Psoas muscle (tissue), 8 donors: ENCODE data around the gene ARAF. TPM values are rescaled to one million over a fixed set of nuclear protein-coding genes. Genes with fewer than 3 reads are reported as not detected.

Experiments used
- ATAC-seq, 4 donors: fragments of 200-7000 bp; cut with Tn5 transposase; one replicate each; pipeline ENCODE4 v1.9.1; 2020; ENCODE audit warnings: moderate library complexity in 3 of 4, mild to moderate bottlenecking in 2 of 4
- DNase-seq, 2 donors: peaks; one replicate each; pipeline ENCODE4 v3.0.0-alpha.2; 2020
- H3K27ac ChIP-seq: fragments of 200-600 bp; one replicate; pipeline ENCODE4 v1.8.0; 2022
- H3K27me3 ChIP-seq, 3 donors: fragments of 200-600 bp in 1 of 3; one replicate each; pipeline versions ENCODE4 v1.6.1 to v1.8.0; 2013 to 2022; ENCODE audit warnings: low read length in 2 of 3, mild to moderate bottlenecking in 2 of 3, moderate library complexity in 1 of 3; ENCODE audit not compliant: insufficient read depth in 3 of 3
- H3K36me3 ChIP-seq, 2 donors: fragments of 200-600 bp in 1 of 2; one replicate each; pipeline versions ENCODE4 v1.6.1 to v1.8.0; 2013 to 2022; ENCODE audit warnings: low read depth in 1 of 2, mild to moderate bottlenecking in 1 of 2, moderate library complexity in 1 of 2; ENCODE audit not compliant: insufficient read depth in 1 of 2
- H3K4me1 ChIP-seq: fragments of 200-600 bp; one replicate; pipeline ENCODE4 v1.8.0; 2022
- H3K4me3 ChIP-seq: fragments of 200-600 bp; one replicate; pipeline ENCODE4 v1.8.0; 2022; ENCODE audit warnings: mild to moderate bottlenecking
- H3K9me3 ChIP-seq: fragments of 200-600 bp; one replicate; pipeline ENCODE4 v1.8.0; 2022
- CTCF ChIP-seq: fragments of 200-600 bp; IDR thresholded peaks from one replicate; pipeline ENCODE4 v1.8.0; 2022; ENCODE audit warnings: antibody characterized with exemption
- WGBS, 3 donors: extraction: QIAGEN DNeasy Blood & Tissue Kit; methylation state at CpG; one replicate each; pipeline versions ENCODE4 v1.1.6 to v1.1.7; 2013; 5-methylcytosine and 5-hydroxymethylcytosine counted together
- intact Hi-C, 2 donors: fragments of 100-400 bp; cut with DNase I; formaldehyde crosslinking; loops; one replicate each; pipeline versions ENCODE4 v1.11.0 to v1.14.2; 2022
- polyA plus RNA-seq, 3 donors: library from polyadenylated mRNA; stranded (reverse); fragments of 200-250 nt; gene quantifications; one replicate each; pipeline ENCODE4 v1.2.3, GENCODE V29; 2013
- total RNA-seq, 4 donors: library from RNA; stranded (reverse); fragmentation: NEBNext Ultra II Directional in 2 of 4; extraction: Animal tissue kit (Norgen Biotek cat#: 25700) in 2 of 4; gene quantifications; one replicate each; pipeline versions ENCODE4 v1.2.1 to v1.2.4, GENCODE V29; 2021 to 2023
- donor health status: healthy with polysubstance abuse.
- donor health status: DM: no; HTN: no; CAD: no; lungs with moderate emphysema.
- donor health status: Bipolar disorder and iron deficiency.
- donor health status: healthy.
- donor health status: DM: yes; HTN: yes; CAD: no.
- donor health status: DM: no; HTN: no; CAD: no.
- donor health status: DM: no; HTN: no; CAD: no.
- donor health status: DM: yes; HTN: yes; CAD: no.

ARAF gene
- total and polyA plus RNA-seq, 7 donors, result 54.3 to 118 (median 101) TPM

GRCh38 chrX:47529548-47529947 lies 31.5 kb upstream of the ARAF start:
- 79 to 96% (median 90%) methylated on average over 8 of the region's 8 CpGs for WGBS, 3 donors
- ATAC-seq (no peak), DNase-seq (no peak)
- Histone ChIP-seq H3K27ac (no peak overlapping the region), H3K27me3 (no peaks in the 10 kb centered on the region), H3K4me1 (no peaks in the 10 kb centered on the region), H3K4me3 (no peak overlapping the region), H3K36me3 (no peaks in the 10 kb centered on the region), H3K9me3 (no peaks in the 10 kb centered on the region)
- TF ChIP-seq CTCF, result no peak
- intact Hi-C loops, result loop anchor here in 1 of 2 donors (10.0 kb wide), 1 partner anchor 145 kb away; no protein-coding TSS in a partner anchor

GRCh38 chrX:47530049-47530448 lies 31.0 kb upstream of the ARAF start:
- no peaks in the 10 kb centered on the region for H3K36me3 ChIP-seq
- no peak for DNase-seq

GRCh38 chrX:47539860-47540259 lies 21.1 kb upstream of the ARAF start:
- ATAC-seq, result peak; percentile 6 to 78 (median 62)
- intact Hi-C loops, result loop anchor here in 1 of 2 donors (5.0 to 10.0 kb wide), 2 partner anchors 117 to 485 kb away; partner anchors contain the start of gene UXT
- no peak overlapping the region for H3K4me3 ChIP-seq
- H3K9me3 ChIP-seq, result no peaks in the 10 kb centered on the region
- peak overlapping the region; percentile 72 for H3K27ac ChIP-seq
- no peak for DNase-seq
- H3K27me3 ChIP-seq, result no peaks in the 10 kb centered on the region
- peaks cover 6% of the 10 kb centered on the region for H3K4me1 ChIP-seq
- no peak for TF ChIP-seq CTCF
- H3K36me3 ChIP-seq, result no peaks in the 10 kb centered on the region

More at GRCh38 chrX:47530049-47530448, 31.0 kb upstream of the ARAF start:
- no peak overlapping the region for H3K27ac ChIP-seq
- intact Hi-C loops, result no loop called here
- no peak overlapping the region for H3K4me3 ChIP-seq
- H3K27me3 ChIP-seq, result no peaks in the 10 kb centered on the region
- ATAC-seq, result no peak
- H3K9me3 ChIP-seq, result no peaks in the 10 kb centered on the region
- no peaks in the 10 kb centered on the region for H3K4me1 ChIP-seq
- 89 to 97% (median 92%) methylated on average over 6 of the region's 6 CpGs for WGBS, 3 donors
- no peak for TF ChIP-seq CTCF

GRCh38 chrX:47540754-47541538 lies 20.1 kb upstream of the ARAF start:
- Histone ChIP-seq H3K9me3 (no peaks in the 10 kb centered on the region), H3K27ac (peak overlapping the region; percentile 72), H3K36me3 (no peaks in the 10 kb centered on the region), H3K4me1 (peaks cover 6% of the 10 kb centered on the region), H3K27me3 (no peaks in the 10 kb centered on the region), H3K4me3 (no peak overlapping the region)
- intact Hi-C loops, result loop anchor here in 1 of 2 donors (5.0 to 10.0 kb wide), 2 partner anchors 116 to 484 kb away; partner anchors contain the start of gene UXT
- 18 to 36% (median 20%) methylated on average over 15 of the region's 15 CpGs for WGBS, 3 donors
- peak; percentile 47 for TF ChIP-seq CTCF
- DNase-seq (peak; percentile 55 to 78), ATAC-seq (peak; percentile 96 to 99 (median 98))
